Measurements from ENCODE around the gene PLEKHG3.
A peak's percentile ranks its signal among the peaks of the same experiment; 100 is the strongest.
"Not testable (repeated sequence)": the region's sequence is repeated elsewhere in the genome, so short reads cannot be mapped to it uniquely, and the experiment has no call there.

The PLEKHG3 gene

GRCh38 chr14:64704143-64704742 lies at the start of gene PLEKHG3:
Gene PLEKHG3, plus strand, starts transcription at chr14:64704424. Its CDS starts 23,208 bp downstream, at chr14:64727632.
- H3K4me1 Mint-ChIP-seq: peaks cover 27% of the 10 kb centered on the region

GRCh38 chr14:64654901-64655300 lies 49.3 kb upstream of the PLEKHG3 start:
- peaks cover 5% of the 10 kb centered on the region for H3K27me3 Mint-ChIP-seq
- H3K4me1 Mint-ChIP-seq: peaks cover 7% of the 10 kb centered on the region
- H3K9me3 Mint-ChIP-seq: no peaks in the 10 kb centered on the region
- no peak for DNase-seq (ENCODE audit: low spot score in 2 of 2)
- no peak for ATAC-seq (ENCODE audit: low read depth)
- H3K27ac Mint-ChIP-seq: no peak overlapping the region
- H3K36me3 Mint-ChIP-seq: no peaks in the 10 kb centered on the region
- no peak overlapping the region for H3K4me3 Mint-ChIP-seq

More at GRCh38 chr14:64704143-64704742, at the start of gene PLEKHG3:
- Mint-ChIP-seq H3K4me3 (peak within 1 kb of the TSS; percentile 69), H3K36me3 (no peaks in the 10 kb centered on the region), H3K9me3 (no peaks in the 10 kb centered on the region), H3K27ac (no peak within 1 kb of the TSS), H3K27me3 (peaks cover 17% of the 10 kb centered on the region)
- DNase-seq (ENCODE audit: low spot score in 2 of 2) (no peak), ATAC-seq (ENCODE audit: low read depth) (peak; percentile 16)

- H3K27ac Mint-ChIP-seq: no peak overlapping the region
- H3K4me1 Mint-ChIP-seq: peaks cover 7% of the 10 kb centered on the region
- no peak overlapping the region for H3K4me3 Mint-ChIP-seq
- DNase-seq (ENCODE audit: low spot score in 2 of 2): no peak
- H3K36me3 Mint-ChIP-seq: no peaks in the 10 kb centered on the region
- ATAC-seq (ENCODE audit: low read depth): no peak
- no peaks in the 10 kb centered on the region for H3K9me3 Mint-ChIP-seq
- H3K27me3 Mint-ChIP-seq: peaks cover 13% of the 10 kb centered on the region
These were observed 47.2 kb upstream of the PLEKHG3 start for GRCh38 chr14:64656986-64657385.

GRCh38 chr14:64658201-64658600 lies 46.0 kb upstream of the PLEKHG3 start:
- DNase-seq (ENCODE audit: low spot score in 2 of 2) (no peak), ATAC-seq (ENCODE audit: low read depth) (no peak)
- Mint-ChIP-seq H3K36me3 (no peaks in the 10 kb centered on the region), H3K4me3 (no peak overlapping the region), H3K9me3 (no peaks in the 10 kb centered on the region), H3K27me3 (peaks cover 17% of the 10 kb centered on the region), H3K4me1 (peaks cover 7% of the 10 kb centered on the region), H3K27ac (no peak overlapping the region)

- Mint-ChIP-seq H3K4me3 (peak overlapping the region; percentile 21), H3K27me3 (peaks cover 15% of the 10 kb centered on the region)
- not testable (repeated sequence) for H3K27ac Mint-ChIP-seq; H3K4me1 Mint-ChIP-seq; H3K9me3 Mint-ChIP-seq; ATAC-seq (ENCODE audit: low read depth); DNase-seq (ENCODE audit: low spot score in 2 of 2); H3K36me3 Mint-ChIP-seq
These were observed 45.4 kb upstream of the PLEKHG3 start for GRCh38 chr14:64658700-64659264.

GRCh38 chr14:64659366-64659765 lies 44.9 kb upstream of the PLEKHG3 start:
- H3K9me3 Mint-ChIP-seq: no peaks in the 10 kb centered on the region
- H3K36me3 Mint-ChIP-seq: no peaks in the 10 kb centered on the region
- H3K27me3 Mint-ChIP-seq: peaks cover 12% of the 10 kb centered on the region
- H3K4me1 Mint-ChIP-seq: peaks cover 4% of the 10 kb centered on the region
- H3K27ac Mint-ChIP-seq: no peak overlapping the region
- ATAC-seq (ENCODE audit: low read depth) (no peak), DNase-seq (ENCODE audit: low spot score in 2 of 2) (no peak)
- no peak overlapping the region for H3K4me3 Mint-ChIP-seq

- Mint-ChIP-seq H3K27ac (no peak overlapping the region), H3K27me3 (peaks cover 12% of the 10 kb centered on the region), H3K9me3 (no peaks in the 10 kb centered on the region), H3K4me3 (no peak overlapping the region), H3K36me3 (no peaks in the 10 kb centered on the region), H3K4me1 (peaks cover 4% of the 10 kb centered on the region)
- ATAC-seq (ENCODE audit: low read depth) (no peak), DNase-seq (ENCODE audit: low spot score in 2 of 2) (no peak)
These were observed 41.0 kb upstream of the PLEKHG3 start for GRCh38 chr14:64663174-64663573.

- ATAC-seq (ENCODE audit: low read depth): peak; percentile 32
- no peak overlapping the region for H3K27ac Mint-ChIP-seq
- H3K9me3 Mint-ChIP-seq: no peaks in the 10 kb centered on the region
- peaks cover 7% of the 10 kb centered on the region for H3K4me1 Mint-ChIP-seq
- H3K36me3 Mint-ChIP-seq: no peaks in the 10 kb centered on the region
- H3K27me3 Mint-ChIP-seq: peaks cover 6% of the 10 kb centered on the region
- no peak overlapping the region for H3K4me3 Mint-ChIP-seq
- no peak for DNase-seq (ENCODE audit: low spot score in 2 of 2)
These were observed 32.6 kb upstream of the PLEKHG3 start for GRCh38 chr14:64671591-64671990.

- ATAC-seq (ENCODE audit: low read depth) (no peak), DNase-seq (ENCODE audit: low spot score in 2 of 2) (no peak)
- no peaks in the 10 kb centered on the region for H3K36me3 Mint-ChIP-seq
- peaks cover 8% of the 10 kb centered on the region for H3K4me1 Mint-ChIP-seq
- H3K27ac Mint-ChIP-seq: no peak overlapping the region
- H3K27me3 Mint-ChIP-seq: peaks cover 11% of the 10 kb centered on the region
- H3K4me3 Mint-ChIP-seq: no peak overlapping the region
- no peaks in the 10 kb centered on the region for H3K9me3 Mint-ChIP-seq
These were observed 30.9 kb upstream of the PLEKHG3 start for GRCh38 chr14:64673316-64673715.

GRCh38 chr14:64673748-64674147 lies 30.5 kb upstream of the PLEKHG3 start:
- no peak for DNase-seq (ENCODE audit: low spot score in 2 of 2)

GRCh38 chr14:64674829-64675228 lies 29.4 kb upstream of the PLEKHG3 start:
- H3K9me3 Mint-ChIP-seq: no peaks in the 10 kb centered on the region
- ATAC-seq (ENCODE audit: low read depth) (no peak), DNase-seq (ENCODE audit: low spot score in 2 of 2) (no peak)
- H3K27me3 Mint-ChIP-seq: peaks cover 11% of the 10 kb centered on the region
- no peak overlapping the region for H3K27ac Mint-ChIP-seq
- H3K36me3 Mint-ChIP-seq: no peaks in the 10 kb centered on the region
- H3K4me3 Mint-ChIP-seq: no peak overlapping the region
- H3K4me1 Mint-ChIP-seq: peaks cover 8% of the 10 kb centered on the region

More at GRCh38 chr14:64673748-64674147, 30.5 kb upstream of the PLEKHG3 start:
- H3K27ac Mint-ChIP-seq: no peak overlapping the region
- peaks cover 11% of the 10 kb centered on the region for H3K27me3 Mint-ChIP-seq
- ATAC-seq (ENCODE audit: low read depth): peak; percentile 29
- no peak overlapping the region for H3K4me3 Mint-ChIP-seq
- H3K36me3 Mint-ChIP-seq: no peaks in the 10 kb centered on the region
- H3K4me1 Mint-ChIP-seq: peaks cover 8% of the 10 kb centered on the region
- no peaks in the 10 kb centered on the region for H3K9me3 Mint-ChIP-seq

GRCh38 chr14:64675312-64675711 lies 28.9 kb upstream of the PLEKHG3 start:
- no peak overlapping the region for H3K4me3 Mint-ChIP-seq
- H3K36me3 Mint-ChIP-seq: no peaks in the 10 kb centered on the region
- H3K27ac Mint-ChIP-seq: no peak overlapping the region
- peaks cover 8% of the 10 kb centered on the region for H3K4me1 Mint-ChIP-seq
- DNase-seq (ENCODE audit: low spot score in 2 of 2) (no peak), ATAC-seq (ENCODE audit: low read depth) (no peak)
- no peaks in the 10 kb centered on the region for H3K9me3 Mint-ChIP-seq
- peaks cover 11% of the 10 kb centered on the region for H3K27me3 Mint-ChIP-seq

GRCh38 chr14:64676410-64677008 lies 27.7 kb upstream of the PLEKHG3 start:
- ATAC-seq (ENCODE audit: low read depth): no peak
- Mint-ChIP-seq H3K4me1 (peaks cover 8% of the 10 kb centered on the region), H3K4me3 (no peak overlapping the region)

GRCh38 chr14:64680013-64680713 lies 24.1 kb upstream of the PLEKHG3 start:
- Mint-ChIP-seq H3K4me3 (no peak overlapping the region), H3K9me3 (no peaks in the 10 kb centered on the region), H3K36me3 (no peaks in the 10 kb centered on the region), H3K27ac (no peak overlapping the region), H3K4me1 (peaks cover 4% of the 10 kb centered on the region), H3K27me3 (peaks cover 9% of the 10 kb centered on the region)
- DNase-seq (ENCODE audit: low spot score in 2 of 2) (no peak), ATAC-seq (ENCODE audit: low read depth) (no peak)

More at GRCh38 chr14:64676410-64677008, 27.7 kb upstream of the PLEKHG3 start:
- Mint-ChIP-seq H3K27me3 (peaks cover 11% of the 10 kb centered on the region), H3K27ac (no peak overlapping the region), H3K9me3 (no peaks in the 10 kb centered on the region), H3K36me3 (no peaks in the 10 kb centered on the region)
- DNase-seq (ENCODE audit: low spot score in 2 of 2): no peak

Data from memory B cell (primary cell).